ENCODE results near the gene SHB.

SHB gene

DNA sequence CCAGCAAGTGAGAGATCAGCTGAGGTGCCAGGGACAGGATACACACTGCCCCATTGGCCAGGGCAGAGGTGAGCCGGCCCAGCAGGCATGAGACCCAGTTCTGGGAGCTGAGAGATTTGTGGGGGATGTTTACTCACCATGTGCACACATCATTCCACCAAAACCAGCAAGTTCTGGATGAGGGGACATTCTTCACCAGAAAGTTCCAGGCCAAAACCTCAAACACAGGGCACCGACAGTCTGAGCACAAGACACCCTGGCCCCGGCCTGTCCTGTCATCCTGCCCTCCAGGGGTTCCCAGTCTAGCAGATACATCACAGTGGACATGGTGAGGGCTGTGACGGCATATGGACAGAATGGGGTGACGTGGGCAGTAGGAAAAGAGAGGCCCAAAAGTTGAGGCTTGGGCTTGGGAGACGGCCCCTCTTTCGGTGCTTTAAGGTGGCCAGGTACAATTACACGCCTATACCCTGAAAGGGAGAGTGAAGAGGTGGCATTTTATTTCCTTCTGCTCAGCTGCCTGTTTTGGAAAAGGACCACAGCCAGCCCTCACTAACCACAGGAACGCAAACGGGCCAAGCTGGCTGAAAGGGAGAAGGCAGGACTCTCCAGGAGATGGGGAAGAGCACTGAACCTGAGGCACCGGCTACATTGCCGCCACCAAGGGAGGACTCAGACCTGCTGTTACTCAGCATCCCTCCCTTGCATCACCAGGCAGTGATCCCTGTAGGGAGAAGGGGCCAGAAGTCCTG lies 64.0 kb downstream of the SHB start:
- Histone ChIP-seq H3K4me1 (peaks cover 20 to 60% (median 36%) of the 10 kb centered on the region in 10 experiments), H3K4me3 (no peak overlapping the region), H4K20me1 (peaks cover 0 to 9% (median 0%) of the 10 kb centered on the region in 11 experiments; a peak in 3 of 22 replicates)

DNA sequence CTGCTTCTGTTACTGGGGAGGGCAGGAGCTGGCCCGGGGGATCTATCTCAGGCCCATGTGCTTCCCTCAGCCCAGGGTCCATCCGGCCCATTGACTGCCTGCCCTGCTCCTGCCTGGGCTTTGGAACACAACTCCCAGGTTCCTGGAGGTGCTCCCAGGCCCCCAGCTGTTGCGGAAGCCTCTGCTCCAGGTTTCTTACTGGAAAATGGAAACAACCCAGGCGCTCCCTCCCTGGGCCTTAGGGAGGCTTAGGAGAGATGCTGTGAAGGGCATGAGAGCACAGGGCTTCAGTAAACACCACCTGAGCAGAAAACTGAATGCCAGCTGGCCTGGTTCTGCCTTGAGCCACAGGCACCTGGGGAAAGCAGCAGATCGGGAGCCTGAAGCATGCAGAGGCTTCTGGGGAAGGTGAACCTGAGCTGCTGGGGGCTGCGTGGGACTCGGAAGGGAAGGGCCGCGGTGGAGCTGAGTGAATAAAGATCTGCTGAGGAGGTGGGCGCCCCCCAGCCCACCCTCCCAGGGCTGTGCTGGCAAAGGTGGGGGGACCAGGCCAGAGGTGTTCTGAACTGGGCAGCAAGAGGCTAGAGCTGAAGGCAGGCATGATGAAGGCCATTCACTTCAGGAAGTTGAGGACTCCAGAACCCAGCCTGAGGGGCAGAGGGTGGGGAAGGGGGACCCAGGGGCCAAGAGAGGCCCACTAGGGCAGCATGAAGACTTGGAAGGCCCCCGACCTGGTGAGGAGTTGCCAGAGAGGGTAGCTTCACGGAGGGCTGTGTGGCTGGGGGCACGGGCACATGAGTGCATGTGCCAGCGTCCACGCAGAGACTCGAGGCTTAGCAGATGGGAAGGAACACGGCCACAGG lies 64.8 kb downstream of the SHB start:
- Histone ChIP-seq H3K4me1 (peaks cover 29 to 60% (median 42%) of the 10 kb centered on the region in 10 experiments), H3K4me3 (no peak overlapping the region), H3K9ac (no peak overlapping the region), H3K27me3 (no peaks in the 10 kb centered on the region), H4K20me1 (peaks cover 0 to 9% (median 0%) of the 10 kb centered on the region in 11 experiments; a peak in 3 of 22 replicates), H3K4me2 (peak overlapping the region in 3 of 11 experiments; percentile 63 to 73 (median 68); a peak in 2 of 22 replicates), H3K27ac (no peak overlapping the region), H3K36me3 (no peaks in the 10 kb centered on the region), H3K9me3 (replicated peaks in 1 of 11) (no peaks in the 10 kb centered on the region)
- no peak for TF ChIP-seq Cebpa-rat (IDR thresholded peaks at IDR 0.05)

More for the DNA sequence above, 64.0 kb downstream of the SHB start:
- Histone ChIP-seq H3K4me2 (no peak overlapping the region), H3K27ac (no peak overlapping the region), H3K36me3 (no peaks in the 10 kb centered on the region), H3K27me3 (no peaks in the 10 kb centered on the region), H3K9me3 (replicated peaks in 1 of 11) (no peaks in the 10 kb centered on the region), H3K9ac (no peak overlapping the region)
- no peak for TF ChIP-seq Cebpa-rat (IDR thresholded peaks at IDR 0.05)

DNA sequence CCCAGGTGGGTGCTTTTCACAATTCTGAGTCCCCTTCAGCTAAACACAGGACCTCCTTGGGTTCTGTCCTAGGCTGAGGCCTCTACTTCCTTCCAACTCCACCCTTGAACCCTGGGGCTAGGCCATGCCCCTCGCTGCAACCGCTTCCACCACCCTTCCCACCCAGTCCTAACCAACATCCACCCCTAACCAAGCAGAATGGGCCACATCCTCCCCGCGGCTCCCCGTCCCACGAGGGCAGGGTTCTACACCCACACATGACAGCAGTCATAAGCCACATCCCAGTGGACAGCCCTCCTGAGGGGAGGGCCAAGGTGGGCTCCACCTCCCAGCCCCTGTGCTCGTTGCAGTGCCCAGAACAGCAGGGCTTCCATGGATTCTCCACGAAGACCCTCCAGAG lies 65.8 kb downstream of the SHB start:
- no peak for TF ChIP-seq Cebpa-rat (IDR thresholded peaks at IDR 0.05)
- H3K4me3 ChIP-seq, result no peak overlapping the region
- H3K4me2 ChIP-seq, result peak overlapping the region; percentile 32 to 73 (median 63)
- H3K9me3 ChIP-seq (replicated peaks in 1 of 11), result no peaks in the 10 kb centered on the region
- peaks cover 31 to 60% (median 42%) of the 10 kb centered on the region in 10 experiments for H3K4me1 ChIP-seq
- H3K9ac ChIP-seq, result no peak overlapping the region
- H3K27ac ChIP-seq, result no peak overlapping the region
- H3K36me3 ChIP-seq, result no peaks in the 10 kb centered on the region
- peaks cover 0 to 9% (median 0%) of the 10 kb centered on the region in 11 experiments; a peak in 3 of 22 replicates for H4K20me1 ChIP-seq
- no peaks in the 10 kb centered on the region for H3K27me3 ChIP-seq

DNA sequence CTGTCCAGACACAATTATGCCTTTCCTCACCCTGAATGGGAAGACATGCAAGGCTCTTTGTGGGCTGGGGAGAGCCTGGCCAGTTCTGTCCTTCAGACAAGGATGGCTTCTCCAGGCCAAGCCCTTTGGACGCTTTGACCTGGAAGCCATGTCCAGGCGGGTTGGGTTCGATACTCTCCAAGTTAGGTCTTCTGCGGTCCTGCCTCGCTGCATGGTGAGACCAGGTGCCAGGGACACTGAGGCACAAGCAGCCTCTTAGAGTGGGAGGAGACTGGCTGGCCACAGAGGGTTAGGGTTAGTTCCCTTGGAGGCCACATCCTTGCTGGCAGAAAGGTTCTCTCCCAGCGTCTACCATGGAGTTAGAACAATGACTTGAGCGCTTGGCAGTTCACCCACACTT lies 67.6 kb downstream of the SHB start:
- Histone ChIP-seq H3K36me3 (no peaks in the 10 kb centered on the region), H4K20me1 (peaks cover 0 to 9% (median 0%) of the 10 kb centered on the region in 11 experiments; a peak in 1 of 22 replicates), H3K4me2 (no peak overlapping the region), H3K9ac (no peak overlapping the region), H3K27me3 (no peaks in the 10 kb centered on the region), H3K4me1 (peaks cover 33 to 61% (median 40%) of the 10 kb centered on the region in 10 experiments), H3K4me3 (no peak overlapping the region), H3K9me3 (replicated peaks in 1 of 11) (no peaks in the 10 kb centered on the region), H3K27ac (no peak overlapping the region)
- no peak for TF ChIP-seq Cebpa-rat (IDR thresholded peaks at IDR 0.05)

DNA sequence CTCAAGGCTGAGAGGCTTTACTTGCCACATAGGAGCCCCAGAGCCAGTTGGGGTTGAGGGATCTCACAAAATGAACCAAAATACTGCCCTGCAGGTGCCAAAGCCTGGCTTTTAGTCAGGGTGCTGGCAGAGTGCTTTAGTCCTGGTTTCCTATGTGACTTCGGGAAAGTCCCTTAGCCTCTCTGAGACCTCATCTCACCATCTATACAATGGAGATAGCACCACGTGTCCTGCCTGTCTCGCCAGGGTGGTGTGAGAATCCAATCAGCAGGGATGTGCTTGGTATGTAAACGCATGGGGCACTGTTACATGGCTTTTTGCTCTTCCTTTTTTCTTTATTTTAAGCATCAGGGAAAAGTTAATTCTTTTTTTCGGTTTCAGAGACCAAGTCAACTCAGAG lies 68.3 kb downstream of the SHB start:
- Histone ChIP-seq H3K27ac (no peak overlapping the region), H3K4me2 (peak overlapping the region in 1 of 11 experiments; percentile 83; a peak in 1 of 22 replicates), H3K9me3 (replicated peaks in 1 of 11) (no peaks in the 10 kb centered on the region), H3K27me3 (no peaks in the 10 kb centered on the region), H4K20me1 (peaks cover 0 to 9% (median 0%) of the 10 kb centered on the region in 11 experiments; a peak in 1 of 22 replicates), H3K36me3 (no peaks in the 10 kb centered on the region), H3K4me3 (no peak overlapping the region), H3K4me1 (peaks cover 39 to 68% (median 45%) of the 10 kb centered on the region in 10 experiments), H3K9ac (no peak overlapping the region)
- no peak for TF ChIP-seq Cebpa-rat (IDR thresholded peaks at IDR 0.05)

DNA sequence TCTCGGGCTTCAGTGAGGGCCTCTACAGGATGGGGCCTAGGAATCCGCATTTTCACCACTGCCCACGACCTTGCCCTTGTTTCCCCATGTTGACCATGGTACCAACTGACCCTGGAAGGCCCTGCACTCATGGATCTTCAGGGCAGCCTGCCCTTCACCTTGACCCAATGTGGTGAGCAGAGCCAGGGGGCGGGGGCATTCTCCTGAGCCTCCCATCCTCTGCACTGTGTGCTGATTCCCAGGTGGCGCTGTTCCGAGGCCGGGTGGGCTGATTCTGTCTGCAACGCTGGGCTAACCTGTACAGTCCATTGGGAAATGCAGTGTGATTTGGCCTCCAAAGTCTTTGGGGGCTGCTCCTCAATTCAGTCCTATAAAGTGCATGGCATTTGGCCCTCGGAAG lies 68.7 kb downstream of the SHB start:
- H3K4me2 ChIP-seq, result peak overlapping the region in 2 of 11 experiments; percentile 69 to 83; a peak in 3 of 22 replicates
- no peaks in the 10 kb centered on the region for H3K36me3 ChIP-seq
- no peak overlapping the region for H3K27ac ChIP-seq
- H3K9me3 ChIP-seq (replicated peaks in 1 of 11), result no peaks in the 10 kb centered on the region
- H3K4me3 ChIP-seq, result no peak overlapping the region
- no peaks in the 10 kb centered on the region for H3K27me3 ChIP-seq
- H3K9ac ChIP-seq, result no peak overlapping the region
- no peak for TF ChIP-seq Cebpa-rat (IDR thresholded peaks at IDR 0.05)
- peaks cover 43 to 72% (median 49%) of the 10 kb centered on the region in 10 experiments for H3K4me1 ChIP-seq
- 0 out of 22 replicates have a peak, but pooled peaks cover 0 to 9% (median 0%) of the 10 kb centered on the region in 11 experiments for H4K20me1 ChIP-seq

DNA sequence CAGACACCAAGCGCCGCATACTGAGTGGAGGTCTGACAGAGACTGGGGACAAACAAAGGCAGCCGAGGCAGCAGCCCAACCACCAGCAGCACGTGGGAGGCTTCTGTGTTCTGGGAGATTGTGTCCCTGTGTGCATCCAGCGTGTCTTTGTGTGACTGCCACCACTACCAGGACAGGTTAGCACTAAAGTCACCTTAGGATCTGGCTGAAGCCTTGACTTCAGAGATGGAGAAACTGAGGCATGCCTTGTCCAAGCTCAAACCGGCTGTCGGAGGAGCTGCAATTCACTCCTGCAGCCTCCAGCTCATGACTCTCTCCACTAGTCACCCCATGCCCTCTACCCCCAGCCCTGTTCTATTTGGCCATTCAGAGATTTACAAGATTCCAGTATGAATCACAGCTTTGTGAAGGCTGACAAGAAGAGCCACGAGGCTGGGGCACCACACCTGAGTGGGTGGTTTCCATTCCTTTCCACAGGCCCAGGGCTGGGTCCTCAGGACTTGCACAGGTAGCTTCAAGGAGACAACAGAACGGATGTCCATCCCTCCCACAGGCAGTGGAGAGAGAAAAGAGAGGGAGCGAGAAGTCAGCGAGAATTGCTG lies 69.3 kb downstream of the SHB start:
- Histone ChIP-seq H3K4me3 (no peak overlapping the region), H3K36me3 (no peaks in the 10 kb centered on the region), H3K27ac (peak overlapping the region in 1 of 11 experiments; percentile 37; a peak in 1 of 22 replicates), H3K9ac (peak overlapping the region in 3 of 11 experiments; percentile 25 to 38 (median 28); a peak in 3 of 22 replicates), H4K20me1 (0 out of 22 replicates have a peak, but pooled peaks cover 0 to 9% (median 0%) of the 10 kb centered on the region in 11 experiments), H3K9me3 (replicated peaks in 1 of 11) (no peaks in the 10 kb centered on the region), H3K27me3 (no peaks in the 10 kb centered on the region), H3K4me1 (peaks cover 49 to 78% (median 56%) of the 10 kb centered on the region in 10 experiments), H3K4me2 (peak overlapping the region; percentile 64 to 83 (median 71))
- no peak for TF ChIP-seq Cebpa-rat (IDR thresholded peaks at IDR 0.05)

DNA sequence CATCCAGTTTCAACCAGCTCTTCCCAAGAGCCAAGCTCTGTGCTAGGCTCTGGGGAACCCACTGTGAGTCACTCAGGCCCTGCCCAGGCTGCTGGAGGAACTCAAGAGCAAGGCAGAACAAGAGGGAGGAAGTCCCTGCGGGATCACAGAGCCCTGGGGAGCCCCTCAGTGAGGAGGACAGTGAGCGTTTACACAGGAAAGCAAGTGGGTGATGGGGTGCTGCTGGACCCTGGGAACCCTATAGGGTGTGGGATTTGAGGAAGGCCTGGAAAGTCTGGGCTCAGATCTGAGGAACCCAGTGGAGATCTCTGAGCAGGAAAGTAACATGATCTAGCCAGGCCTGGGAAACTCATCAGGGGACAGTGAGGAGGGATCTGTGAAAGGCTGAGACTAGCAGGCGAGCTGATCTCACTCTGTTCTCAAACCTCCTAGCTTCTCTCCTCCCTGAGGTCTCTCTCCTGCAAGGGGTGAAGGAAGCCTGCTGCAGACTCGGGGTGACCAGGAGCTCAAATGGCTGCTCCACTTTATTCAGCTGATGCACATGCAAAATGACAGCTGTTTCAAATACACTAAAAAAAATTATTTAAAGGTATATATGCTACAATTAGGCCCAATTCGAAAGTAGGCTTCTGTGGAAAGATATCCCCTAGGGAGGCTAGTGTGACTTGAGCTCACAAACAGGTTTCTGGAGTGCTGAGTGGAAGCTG lies 70.0 kb downstream of the SHB start:
- H3K4me1 ChIP-seq, result peaks cover 56 to 84% (median 62%) of the 10 kb centered on the region in 10 experiments
- no peaks in the 10 kb centered on the region for H3K9me3 ChIP-seq (replicated peaks in 1 of 11)
- H4K20me1 ChIP-seq, result 0 out of 22 replicates have a peak, but pooled peaks cover 0 to 9% (median 0%) of the 10 kb centered on the region in 11 experiments
- TF ChIP-seq Cebpa-rat (IDR thresholded peaks at IDR 0.05), result no peak
- peak overlapping the region; percentile 64 to 83 (median 71) for H3K4me2 ChIP-seq
- 0 out of 20 replicates have a peak overlapping the region, but pooled peaks of 1 of the 10 experiments have one; percentile 13 for H3K4me3 ChIP-seq
- H3K27me3 ChIP-seq, result no peaks in the 10 kb centered on the region
- H3K9ac ChIP-seq, result peak overlapping the region in 7 of 11 experiments; percentile 4 to 38 (median 25); a peak in 8 of 22 replicates
- no peaks in the 10 kb centered on the region for H3K36me3 ChIP-seq
- H3K27ac ChIP-seq, result peak overlapping the region in 10 of 11 experiments; percentile 3 to 37 (median 20); a peak in 10 of 22 replicates
